Activated CD8-positive, alpha-beta memory T cell treated with anti-CD3 and anti-CD28 coated beads, Interleukin-2, amount 10 ng/mL, durations not matched to agents 7 days and 5 days (primary cell): ENCODE data around the gene MLLT10. TPM values are rescaled to one million over a fixed set of nuclear protein-coding genes. Genes with fewer than 3 reads are reported as not detected.
"Not testable (repeated sequence)": the region's sequence is repeated elsewhere in the genome, so short reads cannot be mapped to it uniquely, and the experiment has no call there.

Experiments used
- ATAC-seq: fragments of 150-1000 bp; cut with Tn5 transposase; one replicate; pipeline ENCODE4 v1.10.0; 2021; ENCODE audit warnings: moderate library complexity
- CTCF ChIA-PET: fragments of 350-600 bp; sonication (Branson Sonifier 250); formaldehyde crosslinking; loops from one replicate; lab custom pipeline; 2021; ENCODE audit warnings: antibody characterized with exemption; lab: Charles Lee
- DNase-seq: peaks from one replicate; pipeline ENCODE4 v3.0.0-alpha.2; 2020
- H3K27ac Mint-ChIP-seq: one replicate; pipeline ENCODE4 v1.8.0; 2021; ENCODE audit warnings: mild to moderate bottlenecking, mixed read lengths
- H3K27me3 Mint-ChIP-seq: one replicate; pipeline ENCODE4 v1.8.0; 2021; ENCODE audit warnings: mixed read lengths
- H3K36me3 Mint-ChIP-seq: one replicate; pipeline ENCODE4 v1.8.0; 2021; ENCODE audit warnings: mild to moderate bottlenecking, mixed read lengths
- H3K4me1 Mint-ChIP-seq: one replicate; pipeline ENCODE4 v1.8.0; 2021; ENCODE audit warnings: mixed read lengths
- H3K4me3 Mint-ChIP-seq: one replicate; pipeline ENCODE4 v1.8.0; 2021; ENCODE audit warnings: mild to moderate bottlenecking, moderate library complexity, mixed read lengths
- H3K9me3 Mint-ChIP-seq: one replicate; pipeline ENCODE4 v1.8.0; 2022; ENCODE audit warnings: low read depth, mixed read lengths
- total RNA-seq, 2 experiments: library from RNA; stranded (reverse); gene quantifications; one replicate each; pipeline ENCODE4 v1.2.3, GENCODE V29; 2021

MLLT10 gene
- total RNA-seq, 2 experiments from 2014 or later = 42.2 to 65.2 TPM

DNA sequence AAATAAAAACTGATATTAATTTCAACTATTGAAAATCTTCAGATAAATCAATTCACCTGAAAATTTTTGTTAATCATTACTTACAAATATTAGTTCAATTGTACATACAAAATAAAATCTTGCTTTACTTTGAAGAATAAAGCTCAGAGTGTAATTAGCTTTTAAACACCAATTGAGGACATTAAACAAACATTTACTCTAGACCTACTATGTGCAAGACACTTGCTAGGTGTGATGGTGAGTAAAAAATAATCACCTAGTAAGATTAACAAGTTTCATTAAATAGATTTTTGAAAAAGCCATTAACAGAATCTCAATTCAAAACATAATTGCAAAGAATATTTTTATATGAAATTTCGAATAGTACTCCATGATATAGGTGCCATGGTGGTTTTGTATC lies 3.9 kb upstream of the MLLT10 start:
- Mint-ChIP-seq H3K27me3 (peaks cover 23% of the 10 kb centered on the region), H3K36me3 (no peaks in the 10 kb centered on the region), H3K9me3 (no peaks in the 10 kb centered on the region), H3K27ac (no peak overlapping the region), H3K4me1 (peaks cover 29% of the 10 kb centered on the region), H3K4me3 (no peak overlapping the region)
- ATAC-seq = no peak
- CTCF ChIA-PET = no interaction called here
- DNase-seq = no peak

DNA sequence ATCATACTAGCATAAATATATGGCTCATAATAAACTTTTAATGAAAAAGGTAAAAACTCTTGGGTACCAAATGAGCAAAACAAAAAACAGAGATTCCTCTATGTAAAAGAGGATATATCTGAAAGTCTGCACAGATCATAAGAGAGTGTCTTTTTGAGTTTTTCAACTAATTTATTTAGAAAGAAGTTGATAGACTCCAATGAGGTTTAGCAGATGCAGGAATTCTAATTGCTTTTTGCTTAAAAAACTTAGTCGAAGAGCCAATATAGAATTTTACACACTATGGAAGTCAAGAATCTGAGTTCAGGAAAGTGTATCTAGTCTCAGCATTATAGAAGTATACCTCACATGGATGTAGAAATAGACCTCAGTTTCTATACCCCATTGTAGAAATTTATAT lies 3.4 kb upstream of the MLLT10 start:
- H3K4me1 Mint-ChIP-seq = peaks cover 29% of the 10 kb centered on the region
- no peak overlapping the region for H3K27ac Mint-ChIP-seq
- peaks cover 4% of the 10 kb centered on the region for H3K36me3 Mint-ChIP-seq
- CTCF ChIA-PET = no interaction called here
- no peak for ATAC-seq
- no peak for DNase-seq
- peaks cover 23% of the 10 kb centered on the region for H3K27me3 Mint-ChIP-seq
- H3K4me3 Mint-ChIP-seq = no peak overlapping the region
- H3K9me3 Mint-ChIP-seq = no peaks in the 10 kb centered on the region

DNA sequence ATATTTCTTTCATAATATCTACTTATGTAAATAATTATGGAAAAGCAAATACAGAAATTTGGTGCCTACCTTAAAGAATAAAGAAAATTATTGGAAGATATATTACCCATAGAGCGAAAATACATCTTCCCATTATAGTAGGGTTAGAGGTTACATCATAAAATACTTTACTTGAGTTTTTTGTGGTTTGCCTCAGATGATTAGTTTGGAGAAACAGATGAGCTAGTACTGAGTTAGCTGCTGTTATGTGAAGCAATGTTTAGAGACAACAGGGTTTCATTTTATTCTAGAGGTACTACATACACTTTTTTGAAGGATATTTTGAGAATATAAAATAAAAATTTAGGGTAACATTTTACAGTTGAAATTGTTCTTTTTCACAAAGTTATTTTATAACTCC lies 2.9 kb upstream of the MLLT10 start:
- H3K27me3 Mint-ChIP-seq = peaks cover 23% of the 10 kb centered on the region
- CTCF ChIA-PET = interaction anchor here (1.9 kb wide), 1 partner anchor 20 kb away, joined by 4 read pairs; no protein-coding TSS in a partner anchor
- no peak overlapping the region for H3K4me3 Mint-ChIP-seq
- H3K36me3 Mint-ChIP-seq = peaks cover 4% of the 10 kb centered on the region
- H3K9me3 Mint-ChIP-seq = no peaks in the 10 kb centered on the region
- no peak overlapping the region for H3K27ac Mint-ChIP-seq
- ATAC-seq = no peak
- peaks cover 30% of the 10 kb centered on the region for H3K4me1 Mint-ChIP-seq
- no peak for DNase-seq

DNA sequence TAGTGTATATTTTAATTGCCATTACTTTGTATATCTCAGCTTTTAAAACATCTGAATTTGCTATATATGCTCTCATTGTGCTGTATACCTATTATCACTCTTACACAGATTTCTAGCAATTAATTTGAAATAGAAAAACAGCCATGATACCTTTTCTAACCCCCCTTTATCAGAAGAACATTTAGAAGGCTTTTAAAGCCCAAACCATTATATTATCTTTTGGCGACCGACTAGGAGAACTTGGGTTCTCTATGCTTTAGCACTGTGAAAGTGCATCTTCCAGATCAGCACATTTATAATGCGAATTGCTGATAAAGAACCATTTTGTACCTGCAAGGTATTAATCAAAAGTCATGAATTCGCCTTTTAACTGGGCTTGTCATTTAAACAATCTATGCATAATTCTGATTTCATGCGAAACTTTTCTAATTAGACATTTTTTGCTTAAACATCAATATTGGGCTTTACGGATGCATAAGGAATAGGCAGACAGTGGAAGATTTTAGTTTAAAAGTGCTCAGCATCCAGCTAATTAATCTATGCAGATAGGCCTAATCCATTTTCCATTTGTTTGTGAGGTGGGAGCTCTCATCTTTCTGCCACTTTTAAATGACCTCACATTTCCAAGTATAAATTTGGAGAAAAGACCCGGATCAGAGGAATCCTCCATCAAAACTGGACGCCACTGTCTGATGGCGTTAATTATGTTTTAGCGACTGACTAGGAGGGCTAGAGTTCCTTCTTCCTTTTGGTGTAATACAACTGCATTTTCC lies 1.2 kb upstream of the MLLT10 start:
- H3K9me3 Mint-ChIP-seq = no peaks in the 10 kb centered on the region
- peak overlapping the region; percentile 85 for H3K4me3 Mint-ChIP-seq
- CTCF ChIA-PET = interaction anchor here (1.0 to 1.9 kb wide), 6 partner anchors 13 to 37 kb away, joined by 3 to 5 read pairs (median 4); no protein-coding TSS in a partner anchor
- H3K4me1 Mint-ChIP-seq = peaks cover 26% of the 10 kb centered on the region
- ATAC-seq (no peak), DNase-seq (no peak)
- H3K27ac Mint-ChIP-seq = peak overlapping the region; percentile 93
- peaks cover 6% of the 10 kb centered on the region for H3K36me3 Mint-ChIP-seq
- peaks cover 15% of the 10 kb centered on the region for H3K27me3 Mint-ChIP-seq

DNA sequence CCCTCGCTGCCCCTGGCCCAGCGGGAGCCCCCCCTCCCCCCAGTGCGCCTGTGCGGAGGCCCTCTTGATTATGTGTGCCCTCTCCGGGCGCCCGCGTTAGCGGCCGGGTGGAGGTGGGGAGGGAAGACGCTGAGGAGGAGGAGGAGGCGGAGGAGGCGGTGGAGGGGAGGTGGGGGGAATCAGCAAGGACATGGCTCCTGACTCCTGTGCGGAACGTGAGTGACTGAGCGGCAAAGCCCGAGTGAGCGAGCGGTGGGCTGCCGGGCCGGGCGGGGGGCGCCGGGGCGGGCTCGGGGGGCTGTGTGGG lies 201 bp downstream of the MLLT10 start:
- Mint-ChIP-seq H3K4me1 (peaks cover 23% of the 10 kb centered on the region), H3K27me3 (peaks cover 5% of the 10 kb centered on the region), H3K36me3 (peaks cover 14% of the 10 kb centered on the region), H3K4me3 (peak overlapping the region; percentile 85), H3K27ac (peak overlapping the region; percentile 84), H3K9me3 (no peaks in the 10 kb centered on the region)
- DNase-seq = no peak
- no peak for ATAC-seq
- CTCF ChIA-PET = interaction anchor here (1.1 kb wide), 1 partner anchor 38 kb away, joined by 3 read pairs; no protein-coding TSS in a partner anchor

DNA sequence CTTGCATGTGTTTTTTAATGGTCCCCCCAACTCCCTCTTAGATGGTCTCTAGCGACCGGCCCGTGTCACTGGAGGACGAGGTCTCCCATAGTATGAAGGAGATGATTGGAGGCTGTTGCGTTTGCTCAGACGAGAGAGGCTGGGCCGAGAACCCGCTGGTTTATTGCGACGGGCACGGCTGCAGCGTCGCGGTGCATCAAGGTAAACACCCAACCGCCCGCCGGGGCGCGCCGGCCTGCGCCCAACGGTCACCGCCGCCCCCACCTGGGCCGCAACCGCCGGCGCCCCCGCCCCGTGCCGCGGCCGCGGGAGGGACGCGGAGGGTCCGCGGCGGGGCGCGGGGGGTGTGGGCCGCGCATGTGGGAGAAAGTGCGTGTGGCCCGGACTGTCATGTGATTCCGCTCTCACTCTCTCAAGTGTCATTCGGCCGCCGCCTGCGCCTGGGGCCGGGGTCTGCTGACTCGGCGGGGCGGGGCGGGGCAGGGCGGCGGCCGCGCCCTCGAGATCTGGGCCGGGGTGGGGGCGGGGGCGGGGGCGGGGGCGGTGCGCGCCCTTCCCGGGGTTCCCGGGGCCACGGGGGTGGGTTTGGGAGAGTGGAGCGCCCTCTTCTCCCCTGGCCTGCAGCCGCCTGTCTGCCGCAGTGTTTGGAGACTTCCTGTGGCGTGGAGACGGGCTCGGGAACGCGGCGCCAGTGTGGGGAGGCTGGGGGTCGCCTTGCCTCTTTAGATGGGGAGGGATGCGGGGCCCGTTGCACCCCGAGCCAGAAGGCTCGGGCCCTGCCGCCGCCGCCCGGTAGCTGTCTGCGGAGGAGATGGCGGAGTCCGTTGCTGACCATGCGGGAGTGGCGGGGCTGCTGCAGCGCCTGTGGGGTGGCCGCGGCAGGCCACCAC lies 817 bp downstream of the MLLT10 start:
- ATAC-seq (peak; percentile 35), DNase-seq (peak; percentile 70)
- H3K27ac Mint-ChIP-seq = peak overlapping the region; percentile 84
- H3K36me3 Mint-ChIP-seq = peaks cover 17% of the 10 kb centered on the region
- H3K9me3 Mint-ChIP-seq = no peaks in the 10 kb centered on the region
- CTCF ChIA-PET = no interaction called here
- H3K4me3 Mint-ChIP-seq = peak overlapping the region; percentile 85
- no peaks in the 10 kb centered on the region for H3K27me3 Mint-ChIP-seq
- H3K4me1 Mint-ChIP-seq = peaks cover 23% of the 10 kb centered on the region

DNA sequence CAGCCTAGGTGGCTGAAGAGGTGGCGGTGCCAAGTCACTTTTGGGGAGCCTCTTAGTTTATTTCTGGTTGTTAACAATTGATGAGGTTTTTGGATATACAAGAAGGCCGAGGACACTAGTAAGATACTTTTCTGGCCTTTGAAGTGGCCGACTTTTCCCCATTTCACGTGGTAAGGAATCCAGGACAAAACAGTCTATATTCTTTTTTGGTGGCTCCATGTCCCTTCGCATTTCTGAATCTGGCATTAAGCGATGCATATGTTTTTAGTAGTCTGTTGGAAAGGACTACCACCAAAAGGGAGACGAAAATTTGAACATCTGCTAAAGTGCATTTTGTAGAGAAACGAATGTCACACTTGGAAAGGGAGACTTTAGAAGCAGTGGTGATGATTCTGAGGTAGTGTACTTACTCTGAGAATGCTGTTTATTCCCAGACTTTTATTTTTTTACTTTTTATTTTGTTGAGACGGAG lies 1.5 kb downstream of the MLLT10 start:
- Mint-ChIP-seq H3K27ac (peak overlapping the region; percentile 81), H3K36me3 (peaks cover 21% of the 10 kb centered on the region), H3K27me3 (no peaks in the 10 kb centered on the region), H3K9me3 (no peaks in the 10 kb centered on the region), H3K4me1 (peaks cover 23% of the 10 kb centered on the region), H3K4me3 (peak overlapping the region; percentile 71)
- DNase-seq = no peak
- CTCF ChIA-PET = no interaction called here
- no peak for ATAC-seq

DNA sequence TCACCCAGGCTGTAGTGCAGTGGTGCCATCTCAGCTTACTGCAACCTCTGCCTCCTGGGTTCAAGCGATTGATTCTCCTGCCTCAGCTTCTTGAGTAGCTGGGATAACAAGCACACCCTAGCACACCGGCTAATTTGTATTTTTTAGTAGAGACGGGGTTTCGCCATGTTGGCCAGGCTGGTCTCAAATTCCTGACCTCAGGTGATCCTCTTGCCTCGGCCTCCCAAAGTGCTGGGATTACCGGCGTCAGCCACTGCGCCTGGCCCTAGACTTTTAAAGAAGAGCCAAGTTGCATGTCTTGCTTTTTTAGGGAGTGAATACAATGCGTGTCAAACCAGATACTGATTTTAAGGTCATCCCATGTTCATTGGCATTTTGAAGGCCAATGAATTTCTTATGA lies 1.9 kb downstream of the MLLT10 start:
- CTCF ChIA-PET, H3K9me3 Mint-ChIP-seq, DNase-seq, H3K27ac Mint-ChIP-seq, ATAC-seq, H3K4me3 Mint-ChIP-seq, H3K27me3 Mint-ChIP-seq: not testable (repeated sequence)
- H3K36me3 Mint-ChIP-seq = peaks cover 24% of the 10 kb centered on the region
- H3K4me1 Mint-ChIP-seq = peaks cover 21% of the 10 kb centered on the region

DNA sequence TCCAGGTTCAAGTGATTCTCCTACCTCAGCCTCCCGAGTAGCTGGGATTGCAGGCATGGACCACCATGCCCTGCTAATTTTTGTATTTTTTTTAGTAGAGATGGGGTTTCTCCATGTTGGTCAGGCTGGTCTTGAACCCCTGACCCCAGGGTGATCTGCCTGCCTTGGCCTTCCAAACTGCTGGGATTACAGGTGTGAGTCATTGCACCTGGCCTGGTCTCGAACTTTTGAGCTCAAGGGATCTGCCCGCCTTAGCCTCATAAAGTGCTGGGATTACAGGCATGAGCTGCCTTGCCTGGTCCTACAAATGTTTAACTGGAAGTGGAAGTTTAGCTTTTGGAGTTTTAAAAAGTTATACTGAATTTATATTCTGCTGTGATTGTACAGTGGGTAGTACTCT lies 2.8 kb downstream of the MLLT10 start:
- Mint-ChIP-seq H3K4me1 (peaks cover 21% of the 10 kb centered on the region), H3K36me3 (peaks cover 30% of the 10 kb centered on the region), H3K27me3 (no peaks in the 10 kb centered on the region), H3K4me3 (no peak overlapping the region), H3K9me3 (no peaks in the 10 kb centered on the region), H3K27ac (peak overlapping the region; percentile 34)
- ATAC-seq (no peak), DNase-seq (no peak)
- CTCF ChIA-PET = interaction anchor here (2.2 kb wide), 1 partner anchor 14 kb away, joined by 6 read pairs; no protein-coding TSS in a partner anchor

DNA sequence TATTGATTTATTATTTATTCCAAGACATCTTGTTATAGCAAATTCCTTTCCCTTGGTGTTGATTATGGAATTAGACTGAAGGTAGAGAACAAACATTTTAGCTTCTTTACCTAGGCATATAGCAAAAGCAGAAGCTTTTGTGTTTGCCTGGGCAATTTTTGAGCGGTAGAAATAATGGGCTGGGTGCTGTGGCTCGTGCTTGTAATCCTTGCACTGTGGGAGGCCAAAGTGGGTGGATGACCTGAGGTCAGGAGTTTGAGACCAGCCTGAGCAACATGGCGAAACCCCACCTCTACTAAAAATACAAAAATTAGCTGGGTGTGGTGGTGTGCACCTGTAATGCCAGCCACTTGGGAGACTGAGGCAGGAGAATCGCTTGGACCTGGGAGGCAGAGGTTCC lies 6.7 kb downstream of the MLLT10 start:
- H3K27ac Mint-ChIP-seq, H3K4me3 Mint-ChIP-seq, H3K9me3 Mint-ChIP-seq, ATAC-seq, H3K27me3 Mint-ChIP-seq, DNase-seq: not testable (repeated sequence)
- Mint-ChIP-seq H3K4me1 (peaks cover 11% of the 10 kb centered on the region), H3K36me3 (peaks cover 52% of the 10 kb centered on the region)
- CTCF ChIA-PET = interaction anchor here (1.3 kb wide), 1 partner anchor 9 kb away, joined by 3 read pairs; no protein-coding TSS in a partner anchor

DNA sequence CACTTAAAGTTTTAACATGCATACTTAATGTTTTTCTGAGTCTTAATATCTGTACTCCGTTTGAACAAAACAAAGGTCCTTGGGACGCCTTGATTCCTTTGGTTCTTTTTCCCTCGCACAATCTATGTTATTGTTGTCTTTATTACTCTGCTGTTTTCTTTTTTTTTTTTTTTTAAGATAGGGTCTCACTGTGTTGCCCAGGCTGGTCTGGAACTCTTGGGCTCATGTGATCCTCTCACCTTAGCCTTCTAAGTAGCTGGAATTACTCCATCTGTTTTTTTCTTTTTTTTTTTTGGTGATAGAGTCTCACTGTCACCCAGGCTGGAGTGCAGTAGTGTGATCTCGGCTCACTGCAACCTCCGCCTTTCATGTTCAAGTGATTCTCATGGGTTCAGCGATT lies 13.2 kb downstream of the MLLT10 start:
- no peak overlapping the region for H3K27ac Mint-ChIP-seq
- H3K9me3 Mint-ChIP-seq = no peaks in the 10 kb centered on the region
- ATAC-seq = no peak
- H3K4me3 Mint-ChIP-seq = no peak overlapping the region
- peaks cover 5% of the 10 kb centered on the region for H3K4me1 Mint-ChIP-seq
- CTCF ChIA-PET = no interaction called here
- H3K27me3 Mint-ChIP-seq = no peaks in the 10 kb centered on the region
- DNase-seq = no peak
- H3K36me3 Mint-ChIP-seq = peaks cover 53% of the 10 kb centered on the region

DNA sequence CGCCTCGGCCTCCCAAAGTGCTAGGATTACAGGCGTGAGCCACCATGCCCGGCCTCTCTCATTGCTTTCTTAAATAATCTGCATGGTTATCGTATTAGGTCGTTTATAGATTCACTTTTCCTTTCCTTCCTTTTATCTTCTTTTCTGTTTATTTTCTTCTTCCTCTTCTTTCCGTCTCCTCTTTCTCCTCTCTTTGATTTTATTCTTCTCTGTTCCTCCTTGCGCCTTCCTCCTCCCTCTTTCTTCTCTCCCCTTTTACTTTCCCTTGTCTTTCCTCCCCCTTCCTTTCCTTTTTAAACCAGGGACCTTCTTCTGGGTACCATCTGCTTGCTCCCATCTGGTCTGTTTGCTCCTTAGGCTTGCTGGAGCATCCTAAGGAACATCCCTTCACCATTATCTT lies 18.6 kb downstream of the MLLT10 start:
- H3K36me3 Mint-ChIP-seq = peaks cover 49% of the 10 kb centered on the region
- DNase-seq = no peak
- H3K4me1 Mint-ChIP-seq = peaks cover 2% of the 10 kb centered on the region
- no peaks in the 10 kb centered on the region for H3K27me3 Mint-ChIP-seq
- H3K9me3 Mint-ChIP-seq = no peaks in the 10 kb centered on the region
- no peak overlapping the region for H3K4me3 Mint-ChIP-seq
- CTCF ChIA-PET = interaction anchor here (1.2 kb wide), 1 partner anchor 20 kb away, joined by 3 read pairs; no protein-coding TSS in a partner anchor
- no peak overlapping the region for H3K27ac Mint-ChIP-seq
- no peak for ATAC-seq

DNA sequence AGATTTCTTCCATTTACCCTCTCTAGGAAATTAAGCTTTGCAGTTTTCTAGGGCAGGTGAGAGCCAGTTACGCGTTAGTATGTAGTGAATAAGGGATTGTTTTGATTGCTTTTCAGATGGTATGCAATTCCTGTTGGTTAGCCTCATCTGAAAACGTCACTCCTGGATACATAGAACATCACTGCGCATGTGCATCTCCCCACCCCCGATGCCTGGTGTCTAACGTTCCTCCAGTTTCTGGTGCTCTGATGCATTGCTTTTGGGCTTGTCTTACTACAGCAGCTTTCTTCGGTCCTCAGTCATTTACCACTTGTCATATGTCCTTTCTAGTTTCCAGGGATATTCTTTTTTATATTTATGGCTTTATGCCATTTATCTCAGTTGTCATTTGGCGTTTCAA lies 22.5 kb downstream of the MLLT10 start:
- Mint-ChIP-seq H3K9me3 (no peaks in the 10 kb centered on the region), H3K4me3 (no peak overlapping the region), H3K27ac (no peak overlapping the region), H3K4me1 (peaks cover 2% of the 10 kb centered on the region), H3K36me3 (peaks cover 55% of the 10 kb centered on the region), H3K27me3 (no peaks in the 10 kb centered on the region)
- ATAC-seq (no peak), DNase-seq (no peak)
- CTCF ChIA-PET = no interaction called here
